ENCODE data around the gene SLC44A3. TPM values are rescaled to one million over a fixed set of nuclear protein-coding genes. Genes with fewer than 3 reads are reported as not detected.

Gene SLC44A3
- total and polyA plus RNA-seq, 2 of the 13 experiments (the other 11 are each of a cell fraction or from before 2014, with no cell fraction given), result 6.8 to 14.1 TPM

DNA sequence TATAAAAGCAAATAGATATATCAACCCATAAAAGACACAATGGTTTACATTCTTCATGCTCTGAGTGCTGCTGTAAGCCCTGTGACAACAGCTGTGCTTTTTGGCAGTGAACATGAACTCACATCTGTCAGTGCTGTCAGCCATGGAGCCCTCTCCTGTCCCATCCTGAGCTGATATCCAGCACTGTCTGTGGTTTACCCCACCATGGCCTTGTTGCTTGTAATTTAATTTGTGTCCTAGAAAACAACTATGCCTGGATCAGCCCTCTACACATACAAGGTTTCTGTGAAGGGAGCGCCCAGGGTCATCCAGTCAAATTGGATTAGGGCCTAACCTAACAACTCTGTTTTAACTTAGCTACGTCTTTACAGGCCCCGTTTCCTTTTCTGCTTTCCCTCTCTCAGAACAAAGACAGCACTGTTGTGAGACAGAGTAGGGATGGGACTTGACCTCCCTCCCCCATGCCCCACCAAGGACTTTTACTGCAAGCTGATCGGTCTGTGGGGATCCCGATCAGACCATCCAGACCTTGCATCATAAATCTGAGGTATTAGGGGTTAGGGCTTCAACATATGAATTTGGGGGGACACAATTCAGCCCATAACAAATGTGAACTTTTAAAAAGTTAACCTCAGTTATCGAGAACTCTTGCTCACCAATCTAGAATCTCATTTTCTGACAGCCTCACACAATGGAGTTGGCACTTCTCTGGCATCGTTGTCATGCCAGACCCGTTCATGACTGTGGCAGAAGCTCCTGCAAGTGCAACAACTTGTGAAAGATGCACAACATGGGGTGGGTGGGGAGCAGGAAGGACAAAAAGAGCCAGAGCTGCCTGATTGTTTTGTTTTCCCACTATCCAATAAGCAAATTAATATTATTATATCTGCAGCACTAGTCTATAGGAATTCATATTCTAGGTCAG, 16.4 kb upstream of the SLC44A3 start (continued):
- TF ChIP-seq SNRNP70 (IDR thresholded peaks at IDR 0.05; ENCODE audit: low read depth, low read length) (no peak), RFX3 (CRISPR knock-in tag; IDR thresholded peaks at IDR 0.05) (no peak), E2F2 (CRISPR knock-in tag; IDR thresholded peaks at IDR 0.05; ENCODE audit: borderline replicate concordance) (no peak), ZMYM2 (CRISPR knock-in tag; IDR thresholded peaks at IDR 0.05) (no peak), SAFB2 (CRISPR knock-in tag; IDR thresholded peaks at IDR 0.05; ENCODE audit: borderline replicate concordance, low read depth) (no peak), KDM3A (CRISPR knock-in tag; IDR thresholded peaks at IDR 0.05; ENCODE audit: low read depth) (no peak), IKZF5 (CRISPR knock-in tag; IDR thresholded peaks at IDR 0.05) (no peak; the same call in 1 of the 2 replicates), MLLT10 (CRISPR knock-in tag; IDR thresholded peaks at IDR 0.05) (no peak), ZNF30 (CRISPR knock-in tag; IDR thresholded peaks at IDR 0.05) (no peak), ZBTB7B (CRISPR knock-in tag; IDR thresholded peaks at IDR 0.05) (no peak), ZMYM3 (CRISPR knock-in tag; IDR thresholded peaks at IDR 0.05) (no peak), TOPORS (CRISPR knock-in tag; IDR thresholded peaks at IDR 0.05) (no peak), MXD4 (CRISPR knock-in tag; IDR thresholded peaks at IDR 0.05) (no peak), ZNF776 (CRISPR knock-in tag; IDR thresholded peaks at IDR 0.05) (no peak), NFATC3 (CRISPR knock-in tag; IDR thresholded peaks at IDR 0.05) (no peak), ZBTB7A (CRISPR knock-in tag; IDR thresholded peaks at IDR 0.05) (no peak), ZZZ3 (CRISPR knock-in tag; IDR thresholded peaks at IDR 0.05; ENCODE audit: borderline replicate concordance) (no peak), FOXJ3 (CRISPR knock-in tag; IDR thresholded peaks at IDR 0.05; ENCODE audit: borderline replicate concordance) (peak; percentile 40; the same call in 1 of the 2 replicates), NPAS2 (CRISPR knock-in tag; IDR thresholded peaks at IDR 0.05; ENCODE audit: borderline replicate concordance) (no peak), ZFX (CRISPR knock-in tag; IDR thresholded peaks at IDR 0.05; ENCODE audit: low read depth) (peak; percentile 78), TGIF2 (CRISPR knock-in tag; IDR thresholded peaks at IDR 0.05) (no peak), ZNF124 (CRISPR knock-in tag; IDR thresholded peaks at IDR 0.05) (no peak)
- TF ChIP-seq, protein P1, sequence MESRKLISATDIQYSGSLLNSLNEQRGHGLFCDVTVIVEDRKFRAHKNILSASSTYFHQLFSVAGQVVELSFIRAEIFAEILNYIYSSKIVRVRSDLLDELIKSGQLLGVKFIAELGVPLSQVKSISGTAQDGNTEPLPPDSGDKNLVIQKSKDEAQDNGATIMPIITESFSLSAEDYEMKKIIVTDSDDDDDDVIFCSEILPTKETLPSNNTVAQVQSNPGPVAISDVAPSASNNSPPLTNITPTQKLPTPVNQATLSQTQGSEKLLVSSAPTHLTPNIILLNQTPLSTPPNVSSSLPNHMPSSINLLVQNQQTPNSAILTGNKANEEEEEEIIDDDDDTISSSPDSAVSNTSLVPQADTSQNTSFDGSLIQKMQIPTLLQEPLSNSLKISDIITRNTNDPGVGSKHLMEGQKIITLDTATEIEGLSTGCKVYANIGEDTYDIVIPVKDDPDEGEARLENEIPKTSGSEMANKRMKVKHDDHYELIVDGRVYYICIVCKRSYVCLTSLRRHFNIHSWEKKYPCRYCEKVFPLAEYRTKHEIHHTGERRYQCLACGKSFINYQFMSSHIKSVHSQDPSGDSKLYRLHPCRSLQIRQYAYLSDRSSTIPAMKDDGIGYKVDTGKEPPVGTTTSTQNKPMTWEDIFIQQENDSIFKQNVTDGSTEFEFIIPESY (CRISPR knock-in tag; IDR thresholded peaks at IDR 0.05), result no peak
- TF ChIP-seq, protein P2, sequence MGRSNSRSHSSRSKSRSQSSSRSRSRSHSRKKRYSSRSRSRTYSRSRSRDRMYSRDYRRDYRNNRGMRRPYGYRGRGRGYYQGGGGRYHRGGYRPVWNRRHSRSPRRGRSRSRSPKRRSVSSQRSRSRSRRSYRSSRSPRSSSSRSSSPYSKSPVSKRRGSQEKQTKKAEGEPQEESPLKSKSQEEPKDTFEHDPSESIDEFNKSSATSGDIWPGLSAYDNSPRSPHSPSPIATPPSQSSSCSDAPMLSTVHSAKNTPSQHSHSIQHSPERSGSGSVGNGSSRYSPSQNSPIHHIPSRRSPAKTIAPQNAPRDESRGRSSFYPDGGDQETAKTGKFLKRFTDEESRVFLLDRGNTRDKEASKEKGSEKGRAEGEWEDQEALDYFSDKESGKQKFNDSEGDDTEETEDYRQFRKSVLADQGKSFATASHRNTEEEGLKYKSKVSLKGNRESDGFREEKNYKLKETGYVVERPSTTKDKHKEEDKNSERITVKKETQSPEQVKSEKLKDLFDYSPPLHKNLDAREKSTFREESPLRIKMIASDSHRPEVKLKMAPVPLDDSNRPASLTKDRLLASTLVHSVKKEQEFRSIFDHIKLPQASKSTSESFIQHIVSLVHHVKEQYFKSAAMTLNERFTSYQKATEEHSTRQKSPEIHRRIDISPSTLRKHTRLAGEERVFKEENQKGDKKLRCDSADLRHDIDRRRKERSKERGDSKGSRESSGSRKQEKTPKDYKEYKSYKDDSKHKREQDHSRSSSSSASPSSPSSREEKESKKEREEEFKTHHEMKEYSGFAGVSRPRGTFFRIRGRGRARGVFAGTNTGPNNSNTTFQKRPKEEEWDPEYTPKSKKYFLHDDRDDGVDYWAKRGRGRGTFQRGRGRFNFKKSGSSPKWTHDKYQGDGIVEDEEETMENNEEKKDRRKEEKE (IDR thresholded peaks at IDR 0.05), result no peak

Measured in HepG2 (cell line).